ENCODE results near the gene PPM1A.

DNA sequence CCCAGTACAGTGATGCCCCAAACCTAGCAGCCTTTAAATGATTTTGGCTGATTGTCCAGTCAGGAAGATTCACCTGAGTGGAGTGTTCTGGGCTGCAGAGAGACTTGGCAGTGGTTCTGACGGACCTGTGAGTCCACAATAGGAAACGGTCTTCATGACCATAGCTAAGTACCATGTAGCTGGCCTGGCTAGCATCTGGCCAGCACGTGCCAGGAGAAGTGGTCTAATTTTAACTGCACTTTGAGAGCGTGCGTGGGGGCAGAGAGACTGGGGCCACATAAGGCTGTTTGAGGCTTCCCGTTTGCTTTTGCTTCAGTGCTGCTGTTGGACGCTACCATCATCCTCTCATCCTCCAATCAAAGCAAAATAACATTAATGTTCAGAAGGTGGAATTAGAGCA lies 54.7 kb downstream of the PPM1A start:
- TF ChIP-seq ZNF609 (CRISPR knock-in tag; IDR thresholded peaks at IDR 0.05; ENCODE audit: borderline replicate concordance) (no peak), POLR2A (conservative IDR thresholded peaks at IDR 0.05) (no peak), ZFP1 (CRISPR knock-in tag; IDR thresholded peaks at IDR 0.05) (no peak), SMAD3 (CRISPR knock-in tag; conservative IDR thresholded peaks at IDR 0.05) (no peak), PRPF4 (IDR thresholded peaks at IDR 0.05; ENCODE audit: insufficient read depth, low read depth, low read length, poor library complexity, severe bottlenecking) (no peak), HDAC6 (IDR thresholded peaks at IDR 0.05; ENCODE audit: low read depth, low read length) (no peak), HMBOX1 (IDR thresholded peaks at IDR 0.05) (no peak), POLR2AphosphoS5 (IDR thresholded peaks at IDR 0.05; ENCODE audit: control insufficient read depth, insufficient read depth, low read depth, low read length) (no peak), CTCF (IDR thresholded peaks at IDR 0.05 in 2 of 3, conservative IDR thresholded peaks at IDR 0.05 in 1 of 3; ENCODE audit: insufficient read depth in 2 of 3, low read depth in 1 of 3, low read length in 3 of 3) (no peak), RCOR1 (IDR thresholded peaks at IDR 0.05; ENCODE audit: borderline replicate concordance in 1 of 2, low read depth in 2 of 2, low read length in 2 of 2) (no peak), ZBTB26 (CRISPR knock-in tag; IDR thresholded peaks at IDR 0.05) (no peak), ZFP36 (IDR thresholded peaks at IDR 0.05; ENCODE audit: low read depth, low read length, partially characterized antibody) (no peak)

Measured in K562 (cell line).